ENCODE results near the gene DRAP1. TPM values are rescaled to one million over a fixed set of nuclear protein-coding genes. Genes with fewer than 3 reads are reported as not detected.

Gene DRAP1
- total and polyA plus RNA-seq, 2 donors from 2014 or later = 51.2 to 150 TPM

DNA sequence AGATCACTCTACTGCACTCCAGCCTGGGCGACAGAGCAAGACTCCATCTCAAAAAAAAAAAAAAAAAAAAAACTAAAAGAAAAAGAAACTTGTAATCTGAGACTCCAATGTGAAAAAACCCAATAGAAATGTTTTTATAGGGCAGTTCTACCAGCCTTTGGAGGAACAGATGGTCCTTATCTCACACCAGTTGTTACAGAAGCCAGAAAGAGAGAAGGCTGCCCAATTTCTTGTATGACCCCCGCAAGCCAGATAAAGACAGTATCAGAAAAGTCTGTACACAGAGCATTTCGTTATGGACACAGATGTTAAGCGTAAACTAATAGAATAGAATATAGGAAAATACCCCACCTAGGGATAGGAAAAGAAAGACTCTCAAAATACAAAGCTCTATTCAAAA is 14.8 kb downstream of the DRAP1 start:
- Histone ChIP-seq H3K9ac (ENCODE audit: low read length in 3 of 3) (no peak overlapping the region), H3K4me3 (ENCODE audit: low read length in 3 of 3) (no peak overlapping the region), H3K27ac (ENCODE audit: low read depth in 2 of 2, low read length in 2 of 2) (no peak overlapping the region), H3K9me3 (ENCODE audit: control insufficient read depth in 2 of 3, insufficient read depth in 1 of 3, low read length in 3 of 3) (no peaks in the 10 kb centered on the region), H3K36me3 (ENCODE audit: control insufficient read depth in 2 of 3, insufficient read depth in 3 of 3, low read length in 3 of 3) (no peaks in the 10 kb centered on the region), H3K4me1 (ENCODE audit: control insufficient read depth in 2 of 3, insufficient read depth in 2 of 3, low read depth in 1 of 3, low read length in 3 of 3) (no peaks in the 10 kb centered on the region), H3K27me3 (ENCODE audit: control insufficient read depth, insufficient read depth, low read length) (no peaks in the 10 kb centered on the region)
- FAIRE-seq (no peak), DNase-seq (peak in 1 of 5 donors; percentile 44)
- intact Hi-C loops (cut with DNase I) = no loop called here
- TF ChIP-seq, protein P1, sequence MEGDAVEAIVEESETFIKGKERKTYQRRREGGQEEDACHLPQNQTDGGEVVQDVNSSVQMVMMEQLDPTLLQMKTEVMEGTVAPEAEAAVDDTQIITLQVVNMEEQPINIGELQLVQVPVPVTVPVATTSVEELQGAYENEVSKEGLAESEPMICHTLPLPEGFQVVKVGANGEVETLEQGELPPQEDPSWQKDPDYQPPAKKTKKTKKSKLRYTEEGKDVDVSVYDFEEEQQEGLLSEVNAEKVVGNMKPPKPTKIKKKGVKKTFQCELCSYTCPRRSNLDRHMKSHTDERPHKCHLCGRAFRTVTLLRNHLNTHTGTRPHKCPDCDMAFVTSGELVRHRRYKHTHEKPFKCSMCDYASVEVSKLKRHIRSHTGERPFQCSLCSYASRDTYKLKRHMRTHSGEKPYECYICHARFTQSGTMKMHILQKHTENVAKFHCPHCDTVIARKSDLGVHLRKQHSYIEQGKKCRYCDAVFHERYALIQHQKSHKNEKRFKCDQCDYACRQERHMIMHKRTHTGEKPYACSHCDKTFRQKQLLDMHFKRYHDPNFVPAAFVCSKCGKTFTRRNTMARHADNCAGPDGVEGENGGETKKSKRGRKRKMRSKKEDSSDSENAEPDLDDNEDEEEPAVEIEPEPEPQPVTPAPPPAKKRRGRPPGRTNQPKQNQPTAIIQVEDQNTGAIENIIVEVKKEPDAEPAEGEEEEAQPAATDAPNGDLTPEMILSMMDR (IDR thresholded peaks at IDR 0.05; ENCODE audit: borderline replicate concordance, extremely low read depth, insufficient read depth) = no peak

DNA sequence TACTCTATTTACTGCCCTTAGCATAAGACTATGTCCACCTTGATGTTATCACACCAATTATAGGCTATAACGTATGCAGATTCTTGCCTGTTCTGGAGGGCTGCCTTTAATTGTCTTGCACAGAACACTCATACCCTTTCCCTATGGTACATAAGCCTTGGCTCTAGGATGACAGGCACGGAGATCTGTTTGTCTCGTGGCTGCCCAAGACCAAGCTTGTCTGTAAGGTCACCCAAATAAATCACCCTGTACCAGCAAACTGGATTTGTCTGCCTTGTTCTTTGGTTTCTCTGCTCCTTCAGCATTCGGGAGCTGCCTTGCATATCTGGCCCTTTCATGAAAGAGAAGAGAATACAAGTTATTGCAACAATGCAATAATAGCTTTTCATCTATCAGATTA is 18.5 kb downstream of the DRAP1 start:
- TF ChIP-seq, protein P1 (IDR thresholded peaks at IDR 0.05; ENCODE audit: borderline replicate concordance, extremely low read depth, insufficient read depth) = no peak
- Histone ChIP-seq H3K27me3 (ENCODE audit: control insufficient read depth, insufficient read depth, low read length) (no peaks in the 10 kb centered on the region), H3K4me3 (ENCODE audit: low read length in 3 of 3) (no peak overlapping the region), H3K9me3 (ENCODE audit: control insufficient read depth in 2 of 3, insufficient read depth in 1 of 3, low read length in 3 of 3) (no peaks in the 10 kb centered on the region), H3K9ac (ENCODE audit: low read length in 3 of 3) (no peak overlapping the region), H3K36me3 (ENCODE audit: control insufficient read depth in 2 of 3, insufficient read depth in 3 of 3, low read length in 3 of 3) (no peaks in the 10 kb centered on the region), H3K4me1 (ENCODE audit: control insufficient read depth in 2 of 3, insufficient read depth in 2 of 3, low read depth in 1 of 3, low read length in 3 of 3) (no peaks in the 10 kb centered on the region), H3K27ac (ENCODE audit: low read depth in 2 of 2, low read length in 2 of 2) (no peak overlapping the region)
- FAIRE-seq = no peak
- DNase-seq = no peak
- intact Hi-C loops (cut with DNase I) = no loop called here

DNA sequence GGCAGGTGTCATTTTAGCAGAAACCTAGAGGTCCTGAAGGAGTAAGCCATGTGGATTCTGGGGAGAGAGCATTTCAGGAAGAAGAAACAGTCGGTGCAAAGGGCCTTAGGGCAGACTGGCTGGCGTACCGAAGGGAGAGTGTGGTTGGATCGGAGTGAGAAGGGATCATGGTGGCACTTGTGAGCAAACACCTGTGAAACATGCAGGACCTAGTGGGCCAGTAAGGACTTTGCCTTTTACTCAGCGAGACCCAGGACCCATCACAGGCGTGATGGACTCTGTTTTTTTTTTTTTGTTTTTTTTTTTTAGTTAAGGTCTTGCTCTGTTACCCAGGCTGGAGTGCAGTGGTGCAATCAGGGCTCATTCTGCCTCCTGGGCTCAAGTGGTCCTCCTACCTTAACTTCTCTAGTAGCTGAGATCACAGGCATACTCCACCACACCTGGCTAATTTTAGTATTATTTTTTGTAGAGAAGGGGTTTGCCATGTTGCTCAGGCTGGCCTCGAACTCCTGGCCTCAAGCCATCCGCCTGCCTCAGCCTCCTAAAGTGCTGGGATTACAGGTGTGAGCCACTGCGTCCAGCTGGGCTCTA is 22.6 kb downstream of the DRAP1 start:
- Histone ChIP-seq H3K4me1 (ENCODE audit: control insufficient read depth in 2 of 3, insufficient read depth in 2 of 3, low read depth in 1 of 3, low read length in 3 of 3) (no peaks in the 10 kb centered on the region), H3K9me3 (ENCODE audit: control insufficient read depth in 2 of 3, insufficient read depth in 1 of 3, low read length in 3 of 3) (no peaks in the 10 kb centered on the region), H3K36me3 (ENCODE audit: control insufficient read depth in 2 of 3, insufficient read depth in 3 of 3, low read length in 3 of 3) (no peaks in the 10 kb centered on the region), H3K4me3 (ENCODE audit: low read length in 3 of 3) (no peak overlapping the region), H3K9ac (ENCODE audit: low read length in 3 of 3) (no peak overlapping the region), H3K27ac (ENCODE audit: low read depth in 2 of 2, low read length in 2 of 2) (no peak overlapping the region), H3K27me3 (ENCODE audit: control insufficient read depth, insufficient read depth, low read length) (no peaks in the 10 kb centered on the region)
- FAIRE-seq (no peak), DNase-seq (peak in 1 of 5 donors; percentile 21)
- TF ChIP-seq, protein P1 (IDR thresholded peaks at IDR 0.05; ENCODE audit: borderline replicate concordance, extremely low read depth, insufficient read depth) = no peak
- intact Hi-C loops (cut with DNase I) = no loop called here

DNA sequence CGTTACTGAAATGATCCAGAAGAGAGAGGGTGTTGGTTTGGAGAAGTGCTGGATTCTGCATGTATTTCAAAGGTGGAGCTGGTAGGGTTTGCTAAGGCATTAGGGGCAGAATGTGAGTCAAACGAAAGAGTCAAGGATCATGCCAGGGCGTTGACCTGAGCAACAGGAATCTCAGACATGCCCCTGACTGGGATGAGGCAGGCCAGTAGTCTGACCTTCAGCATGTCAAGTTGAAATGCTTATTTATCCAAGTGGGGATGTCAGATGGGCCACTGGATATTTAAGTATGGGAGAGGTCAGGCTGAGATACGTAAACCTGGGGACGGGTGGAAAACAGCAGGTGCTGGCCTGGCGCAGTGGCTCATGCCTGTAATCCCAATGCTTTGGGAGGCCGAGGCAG is 23.3 kb downstream of the DRAP1 start:
- H3K4me3 ChIP-seq (ENCODE audit: low read length in 3 of 3) = no peak overlapping the region
- no peak overlapping the region for H3K27ac ChIP-seq (ENCODE audit: low read depth in 2 of 2, low read length in 2 of 2)
- TF ChIP-seq, protein P1 (IDR thresholded peaks at IDR 0.05; ENCODE audit: borderline replicate concordance, extremely low read depth, insufficient read depth) = no peak
- peak in 1 of 5 donors; percentile 43 for DNase-seq
- H3K4me1 ChIP-seq (ENCODE audit: control insufficient read depth in 2 of 3, insufficient read depth in 2 of 3, low read depth in 1 of 3, low read length in 3 of 3) = no peaks in the 10 kb centered on the region
- FAIRE-seq = no peak
- no peaks in the 10 kb centered on the region for H3K9me3 ChIP-seq (ENCODE audit: control insufficient read depth in 2 of 3, insufficient read depth in 1 of 3, low read length in 3 of 3)
- H3K27me3 ChIP-seq (ENCODE audit: control insufficient read depth, insufficient read depth, low read length) = no peaks in the 10 kb centered on the region
- no peak overlapping the region for H3K9ac ChIP-seq (ENCODE audit: low read length in 3 of 3)
- no peaks in the 10 kb centered on the region for H3K36me3 ChIP-seq (ENCODE audit: control insufficient read depth in 2 of 3, insufficient read depth in 3 of 3, low read length in 3 of 3)
- intact Hi-C loops (cut with DNase I) = no loop called here
